ENCODE measurements around the gene TMEM9.

Gene TMEM9

GRCh38 chr1:201144701-201145100 lies 9.6 kb downstream of the TMEM9 start:
- DNase-seq: no peak

- no peak for DNase-seq
Measured at GRCh38 chr1:201143726-201144635, 10.3 kb downstream of the TMEM9 start.

- DNase-seq: no peak
Measured at GRCh38 chr1:201142849-201143725, 11.2 kb downstream of the TMEM9 start.

GRCh38 chr1:201142011-201142848 lies 12.0 kb downstream of the TMEM9 start:
- DNase-seq: no peak

GRCh38 chr1:201141418-201141817 lies 12.9 kb downstream of the TMEM9 start:
- no peak for DNase-seq

- no peak for DNase-seq
Measured at GRCh38 chr1:201140941-201141260, 13.4 kb downstream of the TMEM9 start.

- DNase-seq: no peak
Measured at GRCh38 chr1:201140235-201140940, 13.9 kb downstream of the TMEM9 start.

GRCh38 chr1:201139756-201140155 lies 14.5 kb downstream of the TMEM9 start:
- no peak for DNase-seq

- no peak for DNase-seq
Measured at GRCh38 chr1:201139306-201139705, 15.0 kb downstream of the TMEM9 start.

- DNase-seq: no peak
Measured at GRCh38 chr1:201138311-201138840, 15.9 kb downstream of the TMEM9 start.

- no peak for DNase-seq
Measured at GRCh38 chr1:201137579-201138310, 16.5 kb downstream of the TMEM9 start.

- DNase-seq: no peak
Measured at GRCh38 chr1:201137024-201137392, 17.3 kb downstream of the TMEM9 start.

GRCh38 chr1:201136355-201137023 lies 17.8 kb downstream of the TMEM9 start:
- no peak for DNase-seq

GRCh38 chr1:201134405-201134804 lies 19.9 kb downstream of the TMEM9 start:
- no peak for DNase-seq

- DNase-seq: no peak
Measured at GRCh38 chr1:201131398-201131797, 22.9 kb downstream of the TMEM9 start.

- DNase-seq: no peak
Measured at GRCh38 chr1:201128962-201129361, 25.3 kb downstream of the TMEM9 start.

- no peak for DNase-seq
Measured at GRCh38 chr1:201128476-201128875, 25.8 kb downstream of the TMEM9 start.

GRCh38 chr1:201127755-201128455 lies 26.4 kb downstream of the TMEM9 start:
- DNase-seq: no peak

GRCh38 chr1:201126832-201127754 lies 27.2 kb downstream of the TMEM9 start, which contains the start of gene ASCL5:
ASCL5 (minus strand) TSS chr1:201127184; CDS start chr1:201115372, 11,812 bp downstream.
- no peak for DNase-seq
